Stimulated activated CD8-positive, alpha-beta memory T cell treated with anti-CD3 and anti-CD28 coated beads, Interleukin-4, amount 100 ng/mL, for 48 hours (primary cell): ENCODE results near the gene KRTAP5-5.
"Not testable (repeated sequence)": the region's sequence is repeated elsewhere in the genome, so short reads cannot be mapped to it uniquely, and the experiment has no call there.

ENCODE experiments used
- DNase-seq: peaks from one replicate; pipeline ENCODE4 v3.0.0-alpha.2; 2020

Gene KRTAP5-5

GRCh38 chr11:1656670-1657069, 27.1 kb downstream of the KRTAP5-5 start:
- peak; percentile 14 for DNase-seq

DNA sequence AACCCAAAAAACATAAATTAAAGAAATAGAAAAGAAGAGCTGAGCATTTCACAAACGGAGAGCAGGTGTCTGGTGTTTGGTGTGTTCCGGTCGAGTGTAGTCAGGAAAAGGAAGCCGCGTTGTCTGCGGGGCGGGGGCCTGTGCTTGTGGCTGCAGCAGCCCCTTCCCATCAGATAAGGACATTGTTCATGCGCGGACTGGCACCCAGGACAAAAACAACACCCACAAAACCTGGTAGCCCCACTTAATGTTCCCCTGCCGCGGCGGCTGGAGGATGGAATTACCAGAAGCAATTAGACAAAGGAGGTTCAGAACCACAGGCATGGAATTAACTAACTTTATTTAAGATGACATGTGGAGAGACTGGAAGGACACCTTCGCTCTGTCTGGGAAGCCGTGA, 29.9 kb downstream of the KRTAP5-5 start:
- DNase-seq: peak; percentile 24

GRCh38 chr11:1660111-1660867, 30.7 kb downstream of the KRTAP5-5 start:
- DNase-seq: peak; percentile 20

- peak; percentile 20 for DNase-seq
Measured at GRCh38 chr11:1661454-1662269, 32.1 kb downstream of the KRTAP5-5 start.

DNA sequence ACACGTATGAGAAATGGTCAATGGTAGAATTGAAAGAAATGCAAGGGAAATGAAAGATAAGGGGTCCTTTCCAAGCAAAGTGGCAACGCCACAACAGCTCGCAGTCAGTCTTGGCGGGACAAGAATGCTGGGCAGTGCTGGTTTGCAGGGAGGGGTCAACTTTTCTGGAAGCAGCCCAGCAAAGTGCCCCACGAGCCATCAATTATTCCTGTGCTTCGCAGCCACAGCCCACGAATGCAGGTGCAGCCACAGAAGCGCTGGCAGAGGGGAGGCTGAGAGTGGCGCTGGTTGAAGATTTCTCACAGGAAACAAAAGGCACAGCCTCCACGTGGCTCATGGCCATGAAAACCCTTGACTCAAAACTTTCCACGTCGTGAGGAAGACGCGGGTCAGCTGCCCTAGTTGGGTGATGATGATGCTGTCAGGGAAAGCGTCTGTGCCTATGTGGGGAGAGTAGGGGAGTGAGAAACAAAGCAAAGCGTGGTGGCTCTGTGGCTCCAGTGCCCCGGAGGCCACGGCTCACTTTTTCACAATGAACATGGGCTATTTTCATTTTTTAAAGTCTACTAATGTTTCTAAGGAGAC, 33.2 kb downstream of the KRTAP5-5 start:
- DNase-seq: not testable (repeated sequence)

DNA sequence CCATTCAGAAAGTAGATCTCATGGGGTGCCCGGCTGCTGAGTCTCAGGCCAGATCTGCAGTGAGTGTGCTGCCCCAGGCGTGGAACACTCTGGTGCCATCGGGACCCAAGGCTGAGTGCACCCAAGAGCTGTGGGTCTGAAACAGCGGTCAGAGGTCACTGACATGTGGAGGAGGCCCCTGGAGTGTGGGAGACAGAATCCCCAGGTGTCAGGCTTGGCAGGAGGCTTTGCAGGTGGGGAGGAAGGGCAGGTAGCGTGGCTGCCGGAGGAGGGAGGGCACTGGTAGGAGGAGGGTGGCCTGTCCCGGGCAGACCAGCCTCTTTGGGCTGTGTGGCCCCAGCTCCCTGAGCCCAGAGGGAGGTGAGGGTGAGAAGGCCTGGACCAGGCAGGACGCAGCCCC, 35.7 kb downstream of the KRTAP5-5 start:
- no peak for DNase-seq

GRCh38 chr11:1667121-1667850, 37.7 kb downstream of the KRTAP5-5 start:
- DNase-seq: peak; percentile 10

DNA sequence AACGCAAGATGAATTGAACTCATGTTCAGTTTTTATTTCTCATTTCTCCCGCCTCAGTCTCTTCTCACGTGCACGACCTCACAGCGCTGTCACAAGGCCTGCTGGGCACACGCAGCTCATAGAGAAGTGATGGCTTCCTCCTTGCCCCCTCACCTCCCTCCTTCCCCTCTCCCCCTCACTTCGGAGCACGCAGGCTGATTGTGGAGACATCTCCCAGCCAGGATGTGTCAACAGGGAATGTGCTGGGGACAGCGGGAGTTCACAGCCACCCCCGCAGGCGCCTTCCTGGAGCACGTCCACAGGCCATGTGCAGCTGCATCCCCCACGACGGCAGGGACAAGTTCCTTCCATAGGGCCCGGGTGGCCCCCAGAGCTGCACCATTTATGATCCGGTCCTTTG, 38.3 kb downstream of the KRTAP5-5 start:
- peak; percentile 18 for DNase-seq

DNA sequence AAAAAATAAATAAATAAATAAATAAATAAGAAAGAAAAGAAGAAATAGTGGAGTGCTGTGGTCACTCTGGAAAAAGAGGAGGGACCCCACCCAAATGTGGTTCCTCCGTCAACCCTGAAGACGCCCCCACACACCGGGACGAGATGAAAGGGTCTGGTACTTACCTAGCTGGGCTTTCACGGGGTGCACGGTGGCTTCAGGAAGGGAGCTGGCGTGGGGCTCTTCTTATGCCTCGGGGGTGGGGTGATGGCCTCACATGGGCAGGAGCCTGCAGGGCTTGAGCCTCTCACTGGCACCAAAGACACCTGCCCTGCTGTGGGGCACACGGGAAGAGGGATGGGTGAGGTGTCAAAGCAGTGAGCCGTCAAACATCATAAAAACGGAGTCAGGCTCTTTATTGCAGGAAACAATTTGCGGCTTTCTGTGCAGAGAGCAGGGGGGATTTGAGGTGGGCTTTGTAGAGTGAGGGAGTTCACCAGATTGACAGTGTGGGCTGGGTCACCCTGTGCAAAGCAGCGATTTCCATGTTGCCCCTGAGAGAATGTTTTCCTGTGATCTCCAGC, 39.4 kb downstream of the KRTAP5-5 start:
- peak; percentile 15 for DNase-seq

GRCh38 chr11:1669546-1670218, 40.1 kb downstream of the KRTAP5-5 start:
- peak; percentile 16 for DNase-seq

DNA sequence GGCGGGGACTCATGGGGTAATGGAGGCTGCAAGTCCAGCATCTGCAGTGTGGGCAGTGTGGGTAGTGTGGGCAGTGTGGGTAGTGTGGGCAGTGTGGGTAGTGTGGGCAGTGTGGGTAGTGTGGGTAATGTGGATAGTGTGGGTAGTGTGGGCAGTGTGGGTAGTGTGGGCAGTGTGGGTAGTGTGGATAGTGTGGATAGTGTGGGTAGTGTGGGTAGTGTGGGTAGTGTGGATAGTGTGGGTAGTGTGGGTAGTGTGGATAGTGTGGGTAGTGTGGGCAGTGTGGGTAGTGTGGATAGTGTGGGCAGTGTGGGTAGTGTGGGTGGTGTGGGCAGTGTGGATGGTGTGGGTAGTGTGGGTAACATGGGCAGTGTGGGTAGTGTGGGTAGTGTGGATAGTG, 40.9 kb downstream of the KRTAP5-5 start:
- peak; percentile 14 for DNase-seq

DNA sequence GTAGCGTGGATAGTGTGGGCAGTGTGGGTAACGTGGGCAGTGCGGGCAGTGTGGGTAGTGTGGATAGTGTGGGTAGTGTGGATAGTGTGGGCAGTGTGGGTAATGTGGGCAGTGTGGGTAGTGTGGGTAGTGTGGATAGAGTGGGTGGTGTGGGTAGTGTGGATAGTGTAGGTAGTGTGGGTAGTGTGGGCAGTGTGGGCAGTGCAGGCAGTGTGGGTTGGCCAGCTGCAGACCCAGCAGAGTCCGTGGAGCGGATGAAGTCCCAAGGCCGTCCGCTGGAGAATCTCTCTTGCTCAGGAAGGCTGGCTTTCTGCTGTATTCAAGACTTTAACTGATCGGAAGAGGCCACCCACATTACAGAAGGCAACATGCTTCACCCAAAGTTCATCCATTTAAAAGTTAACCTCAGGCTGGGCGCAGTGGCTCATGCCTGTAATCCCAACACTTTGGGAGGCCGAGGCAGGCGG, 41.4 kb downstream of the KRTAP5-5 start:
- DNase-seq: no peak

DNA sequence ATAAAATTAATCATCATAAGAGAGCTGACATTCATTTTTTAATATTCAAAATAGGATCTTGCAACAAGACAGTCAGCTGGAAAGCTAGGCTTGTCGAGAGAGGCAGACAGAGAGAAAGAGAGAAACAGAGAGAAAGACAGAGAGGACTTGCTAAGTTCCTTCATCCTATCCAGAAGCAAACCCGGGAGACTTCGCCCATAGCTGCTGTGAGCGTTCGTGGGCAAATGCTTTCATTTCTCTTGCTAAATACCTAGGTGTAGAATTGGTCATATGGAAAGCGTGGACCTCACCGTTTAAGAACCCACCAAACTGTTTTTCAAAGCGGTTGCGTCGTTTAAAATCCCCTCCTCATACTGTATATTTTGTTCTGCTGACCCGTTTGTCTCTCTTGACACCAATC, 42.1 kb downstream of the KRTAP5-5 start:
- no peak for DNase-seq

- no peak for DNase-seq
Measured at GRCh38 chr11:1672613-1673350, 43.2 kb downstream of the KRTAP5-5 start.

- DNase-seq: no peak
Measured at GRCh38 chr11:1673446-1674172, 44.0 kb downstream of the KRTAP5-5 start.

DNA sequence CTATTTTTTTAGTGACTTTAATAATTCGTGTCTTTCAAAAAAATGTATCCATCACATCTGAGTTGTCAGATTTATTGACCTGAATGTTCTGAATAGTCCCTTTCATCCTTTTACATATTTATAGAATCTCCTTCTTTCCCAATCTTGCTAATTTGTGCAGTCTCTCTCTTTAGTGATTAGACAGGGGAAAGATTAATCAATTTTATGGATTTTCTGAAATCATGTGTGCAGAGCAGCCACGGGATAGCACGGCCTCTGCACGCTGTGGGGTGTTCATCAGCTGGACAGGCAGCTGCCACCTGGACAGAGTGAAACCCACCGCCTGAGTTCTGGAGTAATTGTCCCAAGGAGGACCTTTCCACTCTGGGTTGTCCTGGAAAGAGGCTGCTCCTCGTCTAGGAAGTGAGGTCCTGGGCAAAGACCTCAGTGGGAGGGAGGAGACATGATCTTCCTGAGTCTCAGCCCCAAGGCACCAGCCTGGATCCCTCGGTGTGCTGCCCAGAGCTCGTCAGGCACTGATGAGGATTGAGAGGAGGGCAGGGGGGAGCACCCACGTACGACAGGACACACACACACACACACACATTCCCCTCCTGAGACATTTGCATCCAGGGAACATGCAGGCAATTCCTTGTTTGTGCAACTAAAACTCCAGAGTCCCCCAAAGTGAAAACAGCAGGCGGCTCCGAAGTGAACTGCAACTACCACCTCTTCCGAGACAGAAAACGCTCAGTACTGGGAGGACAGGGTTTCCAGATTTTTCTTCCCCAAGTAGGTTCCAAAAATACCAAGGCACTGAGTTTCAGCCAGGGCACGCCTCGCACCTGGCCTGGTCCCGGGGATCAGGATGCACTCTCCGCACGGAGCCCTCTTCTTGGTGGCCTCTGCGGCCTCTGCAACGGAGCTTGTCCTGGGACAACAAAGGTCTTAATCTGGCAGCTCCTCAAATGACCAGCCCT, 44.9 kb downstream of the KRTAP5-5 start:
- no peak for DNase-seq

DNA sequence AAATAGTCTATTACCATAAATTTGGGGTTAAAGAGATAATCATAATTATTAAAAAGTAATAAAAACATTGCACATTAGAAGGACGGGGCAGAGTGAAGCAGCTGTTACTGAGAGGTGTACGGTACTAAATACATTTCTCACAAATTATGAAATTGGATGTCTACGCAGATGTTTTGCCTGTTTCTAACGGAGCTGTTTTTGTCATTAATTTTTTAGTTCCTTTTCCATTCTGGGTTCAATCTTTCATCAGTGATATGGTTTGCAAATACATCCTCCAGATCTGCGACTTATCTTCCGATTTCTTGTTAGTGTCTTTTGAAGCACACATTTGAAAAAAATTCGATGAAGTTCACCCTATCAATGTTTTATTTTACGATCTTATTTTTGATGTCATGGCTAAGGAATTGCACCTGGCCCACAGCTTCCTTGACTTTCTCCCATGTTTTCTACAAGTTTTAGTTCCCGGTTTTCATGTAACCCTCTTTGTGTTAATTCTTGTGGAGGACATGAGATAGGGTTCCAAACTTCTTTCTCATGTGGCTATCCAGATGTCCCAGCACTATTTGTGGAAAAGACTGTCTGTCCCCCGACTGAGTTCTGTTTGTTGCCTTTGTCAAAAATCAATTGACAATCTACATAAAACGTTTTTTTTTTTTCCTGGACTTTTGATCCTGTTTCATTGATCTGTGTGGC, 46.1 kb downstream of the KRTAP5-5 start:
- DNase-seq: no peak

DNA sequence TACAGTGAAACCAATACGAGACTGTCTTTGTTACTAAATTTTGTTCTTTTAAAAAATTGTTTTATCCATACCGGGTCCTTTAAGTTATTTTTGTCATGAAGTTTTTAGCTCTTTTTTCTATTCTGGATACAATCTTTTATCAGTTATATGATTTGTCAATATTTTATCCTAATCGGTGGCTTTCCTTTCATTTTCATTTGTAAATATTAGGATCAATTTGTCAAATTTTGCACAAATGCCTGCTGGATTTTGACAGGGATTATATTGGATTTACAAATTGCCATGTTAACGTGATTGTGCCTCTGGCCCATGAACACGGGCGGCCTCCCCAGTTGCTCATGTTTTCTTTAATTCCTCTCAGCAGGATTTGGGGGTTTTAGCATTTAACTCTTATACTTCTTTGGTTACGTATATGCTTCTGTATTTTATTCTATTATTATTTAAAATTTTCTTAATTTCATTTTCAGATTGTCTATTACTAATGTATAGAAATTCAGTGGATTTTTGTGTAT, 46.7 kb downstream of the KRTAP5-5 start:
- no peak for DNase-seq

DNA sequence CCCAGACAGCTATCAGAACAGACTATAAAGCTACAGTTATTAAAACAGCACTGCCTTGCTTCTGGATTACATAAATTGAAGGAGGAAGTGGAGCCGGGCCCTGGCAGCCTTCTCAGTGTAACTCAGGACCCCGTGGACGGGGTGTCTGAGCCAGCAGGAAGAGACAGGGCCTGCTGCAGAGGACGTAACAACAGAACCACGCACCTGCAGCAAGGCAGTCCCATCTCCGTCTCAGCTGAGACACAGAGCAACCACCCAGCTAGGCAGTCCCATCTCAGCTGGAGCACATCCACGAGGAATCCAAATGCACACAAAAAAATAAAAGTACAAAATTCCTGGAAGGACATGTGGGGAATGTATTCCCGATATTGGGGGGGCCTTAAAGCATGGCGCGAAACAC, 50.3 kb downstream of the KRTAP5-5 start:
- no peak for DNase-seq
